ENCODE data around the gene GPX2.

DNA sequence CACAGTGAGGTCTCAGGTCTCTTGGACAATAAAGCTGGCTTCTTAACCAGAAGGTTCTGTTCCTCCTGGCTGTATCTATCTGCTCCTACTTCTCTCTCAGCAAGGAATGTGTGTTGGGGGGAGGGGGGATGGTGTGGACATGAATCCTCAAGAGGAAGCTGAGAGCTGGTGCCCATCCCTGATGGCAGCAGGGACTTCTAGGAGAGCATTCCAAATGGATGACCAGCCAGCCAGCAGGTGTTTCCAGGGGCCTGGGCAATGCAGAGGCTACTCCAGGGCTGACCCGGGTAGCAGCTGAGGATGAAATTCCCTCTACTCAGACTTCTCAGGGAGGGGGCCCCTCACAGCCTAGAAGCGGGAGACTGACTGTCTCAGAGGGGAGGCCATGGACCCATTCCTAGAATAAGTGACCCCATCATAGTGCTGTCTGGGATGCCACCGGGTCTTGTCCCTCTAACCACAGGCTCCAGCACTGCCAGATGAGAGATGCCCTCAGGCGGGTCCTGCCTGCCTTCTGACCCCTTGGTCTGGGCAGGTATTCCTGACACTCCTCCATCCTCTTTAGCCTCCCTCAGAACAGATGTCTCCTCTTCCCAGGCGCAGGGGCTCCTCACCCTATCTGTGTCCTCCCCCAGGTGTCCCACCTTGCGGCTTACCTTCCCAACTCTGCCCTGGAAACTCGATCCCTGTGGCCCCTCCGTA, 28.4 kb upstream of the GPX2 start:
- TF ChIP-seq, protein P1, sequence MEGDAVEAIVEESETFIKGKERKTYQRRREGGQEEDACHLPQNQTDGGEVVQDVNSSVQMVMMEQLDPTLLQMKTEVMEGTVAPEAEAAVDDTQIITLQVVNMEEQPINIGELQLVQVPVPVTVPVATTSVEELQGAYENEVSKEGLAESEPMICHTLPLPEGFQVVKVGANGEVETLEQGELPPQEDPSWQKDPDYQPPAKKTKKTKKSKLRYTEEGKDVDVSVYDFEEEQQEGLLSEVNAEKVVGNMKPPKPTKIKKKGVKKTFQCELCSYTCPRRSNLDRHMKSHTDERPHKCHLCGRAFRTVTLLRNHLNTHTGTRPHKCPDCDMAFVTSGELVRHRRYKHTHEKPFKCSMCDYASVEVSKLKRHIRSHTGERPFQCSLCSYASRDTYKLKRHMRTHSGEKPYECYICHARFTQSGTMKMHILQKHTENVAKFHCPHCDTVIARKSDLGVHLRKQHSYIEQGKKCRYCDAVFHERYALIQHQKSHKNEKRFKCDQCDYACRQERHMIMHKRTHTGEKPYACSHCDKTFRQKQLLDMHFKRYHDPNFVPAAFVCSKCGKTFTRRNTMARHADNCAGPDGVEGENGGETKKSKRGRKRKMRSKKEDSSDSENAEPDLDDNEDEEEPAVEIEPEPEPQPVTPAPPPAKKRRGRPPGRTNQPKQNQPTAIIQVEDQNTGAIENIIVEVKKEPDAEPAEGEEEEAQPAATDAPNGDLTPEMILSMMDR (IDR thresholded peaks at IDR 0.05) = no peak
- TF ChIP-seq POLR2A (IDR thresholded peaks at IDR 0.05) = no peak
- TF ChIP-seq POLR2AphosphoS5 (IDR thresholded peaks at IDR 0.05) = no peak
